Measurements from ENCODE around the gene RAB6B. TPM values are rescaled to one million over a fixed set of nuclear protein-coding genes. Genes with fewer than 3 reads are reported as not detected.
A peak's percentile ranks its signal among the peaks of the same experiment; 100 is the strongest.
"Not testable (repeated sequence)": the region's sequence is repeated elsewhere in the genome, so short reads cannot be mapped to it uniquely, and the experiment has no call there.

Gene RAB6B
- polyA plus RNA-seq, 1 donor: 15.3 TPM

DNA sequence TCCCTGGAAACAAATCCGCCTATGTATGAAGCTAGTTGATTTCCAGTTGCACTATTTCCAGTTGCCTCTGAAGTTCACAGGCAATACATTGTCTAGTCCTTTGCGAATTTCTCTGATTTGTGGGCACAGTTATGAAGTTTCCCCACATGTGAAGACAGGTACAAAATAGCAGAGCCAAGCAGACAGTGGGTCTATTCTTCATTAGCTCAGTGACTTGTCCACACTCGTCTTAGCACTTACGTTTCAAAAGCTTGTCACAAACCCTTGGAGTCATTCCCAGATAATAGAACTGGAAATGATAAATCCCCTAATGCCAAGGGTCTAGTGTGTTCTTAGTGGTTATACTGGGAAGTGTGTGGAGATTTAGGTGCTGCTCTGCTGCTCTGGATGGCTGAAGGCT, 75.6 kb downstream of the RAB6B start:
- DNase-seq: no peak

DNA sequence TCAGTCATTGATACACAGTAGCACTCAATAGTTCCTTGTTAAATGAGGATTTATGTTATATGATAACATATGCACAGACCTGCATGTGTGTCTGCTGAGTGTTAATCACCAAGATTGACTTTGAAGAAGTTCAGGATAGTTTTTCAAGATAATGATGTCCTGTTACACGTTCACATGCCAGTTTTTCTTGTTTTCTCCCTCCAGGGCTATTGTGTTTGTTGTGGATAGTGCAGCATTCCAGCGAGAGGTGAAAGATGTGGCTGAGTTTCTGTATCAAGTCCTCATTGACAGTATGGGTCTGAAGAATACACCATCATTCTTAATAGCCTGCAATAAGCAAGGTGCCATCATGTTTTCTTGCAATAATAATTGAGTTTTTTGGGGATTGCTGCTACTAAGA, 80.3 kb downstream of the RAB6B start:
- no peak for DNase-seq

DNA sequence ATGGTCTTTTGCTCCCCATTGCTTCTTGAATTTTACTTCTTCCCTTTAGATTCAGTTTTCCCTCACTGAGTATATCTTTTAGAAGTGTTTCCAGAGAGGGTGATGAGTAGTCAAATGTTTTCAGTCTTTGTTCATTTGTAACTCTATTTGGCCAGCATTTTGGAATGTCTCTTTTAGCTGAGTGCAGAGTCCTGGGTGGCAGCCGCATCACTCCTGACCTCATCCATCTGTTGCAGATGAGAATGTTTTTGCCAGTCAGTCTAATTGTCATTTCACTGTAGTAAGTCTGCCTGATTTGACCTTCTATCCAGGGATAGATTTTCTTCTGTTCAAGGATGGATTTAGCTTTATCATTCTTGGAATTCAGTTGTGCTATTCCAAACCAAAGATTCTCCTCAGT, 82.8 kb downstream of the RAB6B start:
- no peak for DNase-seq

DNA sequence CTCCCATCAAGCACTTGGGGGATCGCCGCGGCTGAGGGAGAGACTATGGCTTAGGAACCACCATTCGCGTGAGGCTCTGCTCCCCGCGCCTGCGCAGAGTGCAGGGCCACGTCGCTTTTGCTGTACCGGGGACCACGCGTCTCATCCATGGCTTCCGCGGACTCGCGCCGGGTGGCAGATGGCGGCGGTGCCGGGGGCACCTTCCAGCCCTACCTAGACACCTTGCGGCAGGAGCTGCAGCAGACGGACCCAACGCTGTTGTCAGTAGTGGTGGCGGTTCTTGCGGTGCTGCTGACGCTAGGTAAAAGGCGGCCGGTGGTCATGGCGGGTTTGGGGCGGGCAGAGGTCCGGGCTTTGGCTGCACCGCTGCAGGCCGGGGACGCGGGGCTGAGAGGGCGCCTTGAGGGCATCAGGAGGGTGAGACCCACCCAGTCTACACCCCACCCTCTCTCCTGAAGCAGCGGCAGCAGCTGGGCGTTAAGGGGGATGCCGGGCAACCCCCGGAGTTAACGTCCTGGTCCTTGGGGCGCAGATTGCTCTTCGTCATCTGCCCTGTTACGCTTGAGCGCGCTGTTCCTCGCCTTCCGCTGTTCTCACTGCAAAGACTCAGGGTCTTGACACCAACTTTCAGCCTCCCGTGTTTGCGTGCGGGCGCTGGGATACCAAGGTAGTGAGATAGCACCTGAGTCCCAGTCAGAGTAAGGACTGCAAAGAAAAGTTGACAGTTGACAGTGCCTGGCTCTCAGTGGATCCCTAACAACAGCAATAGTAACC, 89.8 kb downstream of the RAB6B start, which contains the start of gene SRPRB:
Gene SRPRB (plus strand): TSS at position 114 of the 774 bp plus-strand sequence. CDS start 34 bp downstream, at position 148.
- DNase-seq: peak; percentile 92

GRCh38 chr3:133805384-133805701, 90.3 kb downstream of the RAB6B start:
- peak; percentile 21 for DNase-seq

DNA sequence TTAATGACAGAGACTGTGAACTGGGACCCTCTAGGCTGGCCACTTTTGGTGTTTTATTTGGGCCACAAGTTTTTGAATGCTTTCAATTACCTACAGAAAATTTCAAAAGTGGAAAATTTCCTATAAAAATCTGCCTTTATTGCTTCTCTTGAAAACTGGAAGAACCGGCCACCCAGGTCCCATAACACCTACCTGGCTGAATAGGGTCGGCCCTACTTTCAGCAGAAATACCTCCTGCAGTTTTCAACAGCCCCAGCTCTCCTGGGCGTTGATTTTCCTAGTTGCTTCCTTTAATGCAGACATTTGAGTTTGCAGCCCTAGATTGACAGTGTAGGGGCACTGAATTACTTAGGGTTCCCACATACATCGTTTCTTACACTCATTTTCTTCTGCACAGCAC, 90.8 kb downstream of the RAB6B start:
- DNase-seq: no peak

GRCh38 chr3:133803469-133803868, 92.2 kb downstream of the RAB6B start:
- DNase-seq: no peak

GRCh38 chr3:133799794-133800585, 95.7 kb downstream of the RAB6B start:
- no peak for DNase-seq

GRCh38 chr3:133797396-133798105, 98.1 kb downstream of the RAB6B start:
- no peak for DNase-seq

GRCh38 chr3:133792171-133792763, 103.4 kb downstream of the RAB6B start:
- DNase-seq: peak; percentile 21

DNA sequence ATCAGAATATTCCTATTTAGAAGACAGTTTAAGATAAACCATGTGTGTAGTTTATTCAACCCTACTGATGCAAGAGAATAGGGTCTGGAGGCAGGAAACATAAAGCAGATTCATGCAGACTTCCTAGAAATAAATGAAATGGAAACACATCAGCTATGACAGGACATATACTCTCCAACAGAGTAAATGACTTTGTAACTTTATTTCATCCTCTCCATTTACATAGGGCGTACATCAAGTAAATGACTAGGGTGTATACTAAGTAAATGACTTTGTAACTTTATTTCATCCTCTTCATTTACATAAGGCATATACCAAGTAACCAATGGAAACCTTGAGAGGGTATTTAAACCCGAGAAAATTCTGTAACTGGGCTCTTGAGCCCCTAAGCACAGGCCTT, 107.7 kb downstream of the RAB6B start:
- DNase-seq: no peak

- DNase-seq: no peak
Observed at GRCh38 chr3:133783762-133784161, 111.9 kb downstream of the RAB6B start.

GRCh38 chr3:133782454-133782853, 113.2 kb downstream of the RAB6B start:
- no peak for DNase-seq

GRCh38 chr3:133781570-133781969, 114.1 kb downstream of the RAB6B start:
- DNase-seq: no peak

DNA sequence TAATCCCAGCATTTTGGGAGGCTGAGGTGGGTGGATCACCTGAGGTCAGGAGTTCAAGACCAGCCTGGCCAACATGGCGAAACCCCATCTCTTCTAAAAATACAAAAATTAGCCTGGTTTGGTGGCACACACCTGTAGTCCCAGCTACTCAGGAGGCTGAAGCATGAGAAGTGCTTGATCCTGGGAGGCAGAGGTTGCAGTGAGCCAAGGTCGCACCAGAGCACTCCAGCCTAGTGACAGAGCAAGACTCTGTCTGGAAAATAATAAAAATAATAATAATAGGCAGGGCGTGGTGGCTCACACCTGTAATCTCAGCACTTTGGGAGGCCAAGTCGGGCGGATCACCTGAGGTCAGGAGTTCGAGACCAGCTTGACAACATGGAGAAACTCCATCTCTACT, 114.9 kb downstream of the RAB6B start:
- not testable (repeated sequence) for DNase-seq

GRCh38 chr3:133779626-133780203, 116.0 kb downstream of the RAB6B start:
- DNase-seq: no peak

GRCh38 chr3:133777807-133778568, 117.7 kb downstream of the RAB6B start:
- no peak for DNase-seq

- DNase-seq: no peak
Observed at GRCh38 chr3:133776794-133777438, 118.8 kb downstream of the RAB6B start.

GRCh38 chr3:133775835-133776234, 119.8 kb downstream of the RAB6B start:
- no peak for DNase-seq

DNA sequence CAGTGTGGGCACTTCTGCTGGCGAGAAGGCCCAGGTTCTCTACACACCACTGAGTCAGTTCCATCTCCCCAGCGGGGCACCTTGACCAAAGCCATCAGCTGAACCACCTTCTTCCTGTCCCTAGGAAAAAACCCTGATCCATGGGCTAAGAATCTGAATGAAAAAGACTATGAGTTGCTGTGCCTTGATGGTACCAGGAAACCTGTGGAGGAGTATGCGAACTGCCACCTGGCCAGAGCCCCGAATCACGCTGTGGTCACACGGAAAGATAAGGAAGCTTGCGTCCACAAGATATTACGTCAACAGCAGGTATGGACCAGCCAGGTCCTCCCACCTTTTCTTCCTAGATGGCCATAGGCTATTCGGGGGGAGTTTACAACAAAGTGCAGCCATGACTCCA, 120.4 kb downstream of the RAB6B start:
- DNase-seq: no peak
